Activated naive CD4-positive, alpha-beta T cell treated with anti-CD3 and anti-CD28 coated beads, Interleukin-2, amount 50 U/mL, for 72 hours (primary cell): ENCODE data around the gene SAFB. TPM values are rescaled to one million over a fixed set of nuclear protein-coding genes. Genes with fewer than 3 reads are reported as not detected.

ENCODE experiments used
- ATAC-seq, 2 donors: fragments of 150-1000 bp; cut with Tn5 transposase; 2 replicates each; pipeline ENCODE4 v1.10.0; 2021; ENCODE audit warnings: mild to moderate bottlenecking in 2 of 2, moderate library complexity in 2 of 2
- DNase-seq, 2 donors: peaks; one replicate each; pipeline ENCODE4 v3.0.0; 2021 to 2022; ENCODE audit warnings: low spot score in 2 of 2
- H3K27ac Mint-ChIP-seq, 2 donors: one replicate each; pipeline ENCODE4 v1.8.0; 2022; ENCODE audit warnings: mild to moderate bottlenecking in 2 of 2, mixed read lengths in 2 of 2
- H3K36me3 Mint-ChIP-seq, 2 donors: one replicate each; pipeline ENCODE4 v1.8.0; 2022; ENCODE audit warnings: mixed read lengths in 2 of 2
- H3K9me3 Mint-ChIP-seq, 2 donors: one replicate each; pipeline ENCODE4 v1.8.0; 2022; ENCODE audit warnings: mixed read lengths in 2 of 2
- total RNA-seq, 2 donors: library from RNA; stranded (reverse); gene quantifications; one replicate each; pipeline ENCODE4 v1.2.3, GENCODE V29; 2022

The SAFB gene
- total RNA-seq, 2 donors from 2014 or later = 127 to 154 TPM

- ATAC-seq = no peak
- H3K9me3 Mint-ChIP-seq = no peaks in the 10 kb centered on the region
- no peak for DNase-seq
Observed at GRCh38 chr19:5706876-5707573, 84.1 kb downstream of the SAFB start.

GRCh38 chr19:5707576-5708575, 85.0 kb downstream of the SAFB start:
- ATAC-seq = peak; percentile 5 to 8

More at GRCh38 chr19:5706876-5707573, 84.1 kb downstream of the SAFB start:
- H3K36me3 Mint-ChIP-seq = peaks cover 14 to 20% of the 10 kb centered on the region in 2 donors
- no peak overlapping the region for H3K27ac Mint-ChIP-seq

GRCh38 chr19:5711025-5711424, 88.1 kb downstream of the SAFB start:
- ATAC-seq (no peak), DNase-seq (no peak)
- Mint-ChIP-seq H3K27ac (peak overlapping the region in 1 of 2 donors; percentile 14), H3K36me3 (peaks cover 6 to 13% of the 10 kb centered on the region in 2 donors), H3K9me3 (no peaks in the 10 kb centered on the region)

More at GRCh38 chr19:5707576-5708575, 85.0 kb downstream of the SAFB start:
- Mint-ChIP-seq H3K36me3 (peaks cover 14 to 21% of the 10 kb centered on the region in 2 donors), H3K9me3 (no peaks in the 10 kb centered on the region), H3K27ac (no peak overlapping the region)
- no peak for DNase-seq

GRCh38 chr19:5711713-5712161, 88.9 kb downstream of the SAFB start:
- H3K27ac Mint-ChIP-seq = no peak overlapping the region
- no peaks in the 10 kb centered on the region for H3K9me3 Mint-ChIP-seq
- ATAC-seq (no peak), DNase-seq (no peak)
- H3K36me3 Mint-ChIP-seq = peaks cover 6 to 13% of the 10 kb centered on the region in 2 donors

- ATAC-seq (no peak), DNase-seq (no peak)
- no peaks in the 10 kb centered on the region for H3K9me3 Mint-ChIP-seq
- H3K27ac Mint-ChIP-seq = no peak overlapping the region
- H3K36me3 Mint-ChIP-seq = peaks cover 13 to 19% of the 10 kb centered on the region in 2 donors
Observed at GRCh38 chr19:5713228-5713627, 90.3 kb downstream of the SAFB start.

- Mint-ChIP-seq H3K36me3 (peaks cover 24 to 32% of the 10 kb centered on the region in 2 donors), H3K27ac (no peak overlapping the region)
Observed at GRCh38 chr19:5714816-5715215, 91.9 kb downstream of the SAFB start.

GRCh38 chr19:5717215-5717935, 94.5 kb downstream of the SAFB start:
- no peak for ATAC-seq
- no peak for DNase-seq
- H3K36me3 Mint-ChIP-seq = peaks cover 19 to 32% of the 10 kb centered on the region in 2 donors
- no peaks in the 10 kb centered on the region for H3K9me3 Mint-ChIP-seq
- peak overlapping the region; percentile 99 to 100 for H3K27ac Mint-ChIP-seq

More at GRCh38 chr19:5714816-5715215, 91.9 kb downstream of the SAFB start:
- DNase-seq = no peak
- H3K9me3 Mint-ChIP-seq = no peaks in the 10 kb centered on the region
- no peak for ATAC-seq

Other genes with a start within 250 kb of the SAFB start
- not detected for gene ZNRF4, start 167.7 kb upstream of the SAFB start, total RNA-seq
- gene TINCR, start 55.1 kb upstream of the SAFB start, total RNA-seq = 1 to 10 TPM in 1 of 2 donors, under 1 TPM in 1; 0.82 to 1.7 TPM
- gene SAFB2, start 307 bp upstream of the SAFB start, total RNA-seq = 100 to 1,000 TPM; 107 to 233 TPM
- gene MICOS13, start 57.4 kb downstream of the SAFB start, total RNA-seq = 10 to 100 TPM; 32.0 to 47.2 TPM
- 1 to 10 TPM; 3.2 to 5.2 TPM for gene HSD11B1L, start 57.9 kb downstream of the SAFB start, total RNA-seq
- gene RPL36, start 67.2 kb downstream of the SAFB start, total RNA-seq = 1,000 to 10,000 TPM; 1,044 to 1,174 TPM
- 100 to 1,000 TPM; 178 to 359 TPM for gene LONP1, start 97.1 kb downstream of the SAFB start, total RNA-seq
- not detected for gene CATSPERD, start 97.6 kb downstream of the SAFB start, total RNA-seq
- 1 to 10 TPM; 1.8 to 7.4 TPM for gene PRR22, start 161.7 kb downstream of the SAFB start, total RNA-seq
- 10 to 100 TPM; 47.2 to 56.3 TPM for gene DUS3L, start 168.1 kb downstream of the SAFB start, total RNA-seq
- gene NRTN, start 182.0 kb downstream of the SAFB start, total RNA-seq = 1 to 10 TPM; 1.1 to 2.1 TPM
- gene FUT6, start 216.6 kb downstream of the SAFB start, total RNA-seq = under 1 TPM in 1 of 2 donors, not detected in 1; 0.27 TPM
- gene FUT3, start 228.4 kb downstream of the SAFB start, total RNA-seq = under 1 TPM in 1 of 2 donors, not detected in 1; 0.32 TPM
- under 1 TPM; 0.23 to 0.36 TPM for gene FUT5, start 247.5 kb downstream of the SAFB start, total RNA-seq